HEK293 (cell line): Measurements from ENCODE around the gene USP16.

Source experiments
- ATF2 ChIP-seq: fragments of 450-650 bp; formaldehyde crosslinking; IDR thresholded peaks from 2 replicates; pipeline ENCODE4 v1.5.1; 2016; ENCODE audit warnings: missing biosample characterization, missing genetic modification characterization, low read depth
- BCL11B ChIP-seq: fragments of 450-650 bp; formaldehyde crosslinking; IDR thresholded peaks from 2 replicates; pipeline ENCODE4 v1.5.1; 2016; ENCODE audit warnings: low read depth, missing biosample characterization, missing genetic modification characterization
- BCL6B ChIP-seq: fragments of 450-650 bp; formaldehyde crosslinking; IDR thresholded peaks from 2 replicates; pipeline ENCODE4 v1.5.1; 2017; ENCODE audit warnings: missing biosample characterization, missing genetic modification characterization
- CTCF ChIP-seq: fragments of 450-650 bp; formaldehyde crosslinking; IDR thresholded peaks from 2 replicates; pipeline ENCODE4 v1.5.1; 2016; ENCODE audit warnings: missing biosample characterization, missing genetic modification characterization
- EGR2 ChIP-seq: fragments of 450-650 bp; formaldehyde crosslinking; IDR thresholded peaks from 2 replicates; pipeline ENCODE4 v1.5.1; 2016; ENCODE audit warnings: low read depth, missing biosample characterization, missing genetic modification characterization
- ELK4 ChIP-seq: IDR thresholded peaks from 2 replicates; pipeline ENCODE4 v1.6.1; 2011; ENCODE audit warnings: mild to moderate bottlenecking, low read depth, low read length, borderline replicate concordance
- KLF1 ChIP-seq: fragments of 450-650 bp; formaldehyde crosslinking; IDR thresholded peaks from 2 replicates; pipeline ENCODE4 v1.5.1; 2016; ENCODE audit warnings: missing biosample characterization, missing genetic modification characterization
- KLF8 ChIP-seq: fragments of 450-650 bp; formaldehyde crosslinking; IDR thresholded peaks from 2 replicates; pipeline ENCODE4 v1.5.1; 2016; ENCODE audit warnings: missing biosample characterization, missing genetic modification characterization
- PRDM1 ChIP-seq: fragments of 450-650 bp; formaldehyde crosslinking; IDR thresholded peaks from 2 replicates; pipeline ENCODE4; 2016; ENCODE audit warnings: missing biosample characterization, missing genetic modification characterization
- PRDM10 ChIP-seq: fragments of 450-650 bp; formaldehyde crosslinking; IDR thresholded peaks from 2 replicates; pipeline ENCODE4 v1.5.1; 2016; ENCODE audit warnings: missing biosample characterization, missing genetic modification characterization
- RBAK ChIP-seq: fragments of 450-650 bp; formaldehyde crosslinking; IDR thresholded peaks from 2 replicates; pipeline ENCODE4 v1.5.1; 2016; ENCODE audit warnings: missing biosample characterization, missing genetic modification characterization
- SCRT1 ChIP-seq: fragments of 450-650 bp; formaldehyde crosslinking; IDR thresholded peaks from 2 replicates; pipeline ENCODE4 v1.5.1; 2016; ENCODE audit warnings: missing biosample characterization, missing genetic modification characterization, borderline replicate concordance
- TSHZ1 ChIP-seq: fragments of 450-650 bp; formaldehyde crosslinking; IDR thresholded peaks from 2 replicates; pipeline ENCODE4 v1.5.1; 2016; ENCODE audit warnings: missing biosample characterization, missing genetic modification characterization, borderline replicate concordance
- ZBTB48 ChIP-seq: fragments of 450-650 bp; formaldehyde crosslinking; IDR thresholded peaks from 2 replicates; pipeline ENCODE4 v1.5.1; 2016; ENCODE audit warnings: missing biosample characterization, missing genetic modification characterization
- ZNF10 ChIP-seq: fragments of 450-650 bp; formaldehyde crosslinking; IDR thresholded peaks from 2 replicates; pipeline ENCODE4 v1.5.1; 2017; ENCODE audit warnings: missing biosample characterization, missing genetic modification characterization
- ZNF112 ChIP-seq: fragments of 450-650 bp; formaldehyde crosslinking; IDR thresholded peaks from 2 replicates; pipeline ENCODE4 v1.5.0; 2017; ENCODE audit warnings: missing biosample characterization, missing genetic modification characterization
- ZNF280C ChIP-seq: fragments of 450-650 bp; formaldehyde crosslinking; IDR thresholded peaks from 2 replicates; pipeline ENCODE4 v1.5.1; 2016; ENCODE audit warnings: missing biosample characterization, missing genetic modification characterization
- ZNF302 ChIP-seq: fragments of 450-650 bp; formaldehyde crosslinking; IDR thresholded peaks from 2 replicates; pipeline ENCODE4 v1.5.1; 2016; ENCODE audit warnings: missing biosample characterization, missing genetic modification characterization, low read depth
- ZNF510 ChIP-seq: fragments of 450-650 bp; formaldehyde crosslinking; IDR thresholded peaks from 2 replicates; pipeline ENCODE4 v1.5.1; 2018; ENCODE audit warnings: mild to moderate bottlenecking, missing genetic modification characterization, missing biosample characterization; ENCODE audit not compliant: insufficient replicate concordance
- ZNF621 ChIP-seq: fragments of 450-650 bp; formaldehyde crosslinking; IDR thresholded peaks from 2 replicates; pipeline ENCODE4 v1.5.1; 2017; ENCODE audit warnings: missing biosample characterization, missing genetic modification characterization
- ZNF664 ChIP-seq: fragments of 450-650 bp; formaldehyde crosslinking; IDR thresholded peaks from 2 replicates; pipeline ENCODE4 v1.5.1; 2016; ENCODE audit warnings: missing biosample characterization, missing genetic modification characterization
- ZNF670 ChIP-seq: fragments of 450-650 bp; formaldehyde crosslinking; IDR thresholded peaks from 2 replicates; pipeline ENCODE4 v1.5.1; 2016; ENCODE audit warnings: missing biosample characterization, missing genetic modification characterization, low read depth
- ZNF843 ChIP-seq: fragments of 450-650 bp; formaldehyde crosslinking; IDR thresholded peaks from 2 replicates; pipeline ENCODE4 v1.5.1; 2016; ENCODE audit warnings: missing biosample characterization, missing genetic modification characterization

USP16 gene

GRCh38 chr21:29024474-29025327 lies at the start of gene USP16 (continued):
- TF ChIP-seq CTCF (tag by site-specific recombination) (peak; percentile 51; the same call in 1 of the 2 replicates), BCL11B (peak; percentile 89), ZNF280C (no peak), ZBTB48 (tag by site-specific recombination) (peak; percentile 67), ATF2 (tag by site-specific recombination) (peak; percentile 50), ZNF621 (no peak), ZNF302 (tag by site-specific recombination) (no peak), EGR2 (tag by site-specific recombination) (peak; percentile 87), ZNF510 (tag by site-specific recombination) (no peak), PRDM1 (0 out of 2 replicates have a peak, but pooled peaks have one; percentile 19), RBAK (tag by site-specific recombination) (no peak), TSHZ1 (no peak), SCRT1 (no peak), BCL6B (tag by site-specific recombination) (no peak; the same call in none of the 2 replicates), KLF1 (tag by site-specific recombination) (peak; percentile 54; the same call in 1 of the 2 replicates), ZNF10 (tag by site-specific recombination) (peak; percentile 38; the same call in 1 of the 2 replicates), ZNF843 (tag by site-specific recombination) (no peak), KLF8 (tag by site-specific recombination) (peak; percentile 94), ZNF112 (tag by site-specific recombination) (no peak), ZNF664 (no peak), ZNF670 (tag by site-specific recombination) (no peak), ELK4 (no peak; the same call in 1 of the 2 replicates), PRDM10 (peak; percentile 89)
